ENCODE measurements around the gene MTMR3.

- TF ChIP-seq, protein P1, sequence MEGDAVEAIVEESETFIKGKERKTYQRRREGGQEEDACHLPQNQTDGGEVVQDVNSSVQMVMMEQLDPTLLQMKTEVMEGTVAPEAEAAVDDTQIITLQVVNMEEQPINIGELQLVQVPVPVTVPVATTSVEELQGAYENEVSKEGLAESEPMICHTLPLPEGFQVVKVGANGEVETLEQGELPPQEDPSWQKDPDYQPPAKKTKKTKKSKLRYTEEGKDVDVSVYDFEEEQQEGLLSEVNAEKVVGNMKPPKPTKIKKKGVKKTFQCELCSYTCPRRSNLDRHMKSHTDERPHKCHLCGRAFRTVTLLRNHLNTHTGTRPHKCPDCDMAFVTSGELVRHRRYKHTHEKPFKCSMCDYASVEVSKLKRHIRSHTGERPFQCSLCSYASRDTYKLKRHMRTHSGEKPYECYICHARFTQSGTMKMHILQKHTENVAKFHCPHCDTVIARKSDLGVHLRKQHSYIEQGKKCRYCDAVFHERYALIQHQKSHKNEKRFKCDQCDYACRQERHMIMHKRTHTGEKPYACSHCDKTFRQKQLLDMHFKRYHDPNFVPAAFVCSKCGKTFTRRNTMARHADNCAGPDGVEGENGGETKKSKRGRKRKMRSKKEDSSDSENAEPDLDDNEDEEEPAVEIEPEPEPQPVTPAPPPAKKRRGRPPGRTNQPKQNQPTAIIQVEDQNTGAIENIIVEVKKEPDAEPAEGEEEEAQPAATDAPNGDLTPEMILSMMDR (IDR thresholded peaks at IDR 0.05; ENCODE audit: low read depth, low read length, poor library complexity, severe bottlenecking): no peak
- TF ChIP-seq EZH2phosphoT487 (IDR thresholded peaks at IDR 0.05; ENCODE audit: borderline replicate concordance, low read length): no peak
Measured at GRCh38 chr22:29934596-29934995, 51.6 kb downstream of the MTMR3 start.

All from DOHH2 (cell line).